SK-N-SH treated with all-trans-retinoic acid at 6 μM for 48 hours (cell line): Measurements from ENCODE around the gene TMEM244.

Source experiments
- ARNTL ChIP-seq: fragments of 450-650 bp; formaldehyde crosslinking; IDR thresholded peaks from 2 replicates; pipeline ENCODE4 v1.5.0; 2020; ENCODE audit warnings: low read depth, mild to moderate bottlenecking, moderate library complexity, borderline replicate concordance
- CSDC2 ChIP-seq: fragments of 250-450 bp; sonication (Bioruptor Pico); IDR thresholded peaks from 2 replicates; pipeline ENCODE4 v1.5.0; 2020; ENCODE audit warnings: mild to moderate bottlenecking, moderate library complexity
- PATZ1 ChIP-seq: fragments of 250-450 bp; sonication (Bioruptor Pico); IDR thresholded peaks from 2 replicates; pipeline ENCODE4 v1.8.0; 2020; ENCODE audit warnings: mild to moderate bottlenecking, moderate library complexity, borderline replicate concordance
- RARB ChIP-seq: fragments of 250-450 bp; sonication (Bioruptor Pico); IDR thresholded peaks from 2 replicates; pipeline ENCODE4 v1.8.0; 2021; ENCODE audit warnings: mild to moderate bottlenecking, moderate library complexity
- SNAI2 ChIP-seq: fragments of 250-450 bp; sonication (Bioruptor Pico); IDR thresholded peaks from 2 replicates; pipeline ENCODE4 v1.5.0; 2020; ENCODE audit warnings: mild to moderate bottlenecking, moderate library complexity
- TCF4 ChIP-seq: fragments of 250-450 bp; sonication (Bioruptor Pico); IDR thresholded peaks from 2 replicates; pipeline ENCODE4 v1.8.0; 2021; ENCODE audit warnings: mild to moderate bottlenecking, moderate library complexity, borderline replicate concordance
- TOX ChIP-seq: fragments of 250-450 bp; sonication (Bioruptor Pico); IDR thresholded peaks from 2 replicates; pipeline ENCODE4 v1.8.0; 2021; ENCODE audit warnings: mild to moderate bottlenecking, moderate library complexity, borderline replicate concordance
- ZC3H10 ChIP-seq: fragments of 250-450 bp; sonication (Bioruptor Pico); IDR thresholded peaks from 2 replicates; pipeline ENCODE4 v1.5.1; 2021; ENCODE audit warnings: mild to moderate bottlenecking, moderate library complexity

- TF ChIP-seq TOX: no peak
- TF ChIP-seq PATZ1 (CRISPR knock-in tag): no peak
- TF ChIP-seq CSDC2: no peak
- no peak for TF ChIP-seq TCF4 (CRISPR knock-in tag)
- no peak for TF ChIP-seq SNAI2 (CRISPR knock-in tag)
- TF ChIP-seq RARB (CRISPR knock-in tag): no peak
- TF ChIP-seq ARNTL (CRISPR knock-in tag): no peak
- no peak for TF ChIP-seq ZC3H10 (CRISPR knock-in tag)
These were observed 47.2 kb upstream of the TMEM244 start for GRCh38 chr6:129908356-129908755.
